Caco-2 (cell line): ENCODE results near the gene IMPDH1. TPM values are rescaled to one million over a fixed set of nuclear protein-coding genes. Genes with fewer than 3 reads are reported as not detected.
"Not testable (repeated sequence)": the region's sequence is repeated elsewhere in the genome, so short reads cannot be mapped to it uniquely, and the experiment has no call there.

Source experiments
- BruUV-seq: library from RNA; stranded (reverse); fragments of 400-500 nt; replicated peaks from 2 replicates; lab custom pipeline; 2021; lab: Mats Ljungman, UMichigan
- CTCF ChIA-PET: fragments of 300-600 bp; sonication (Branson Sonifier 250); formaldehyde crosslinking; loops from one replicate; lab custom pipeline; 2022; ENCODE audit warnings: antibody characterized with exemption; lab: Charles Lee
- POLR2A ChIA-PET: fragments of 300-600 bp; sonication (Branson Sonifier 250); formaldehyde crosslinking; loops from one replicate; lab custom pipeline; 2022; ENCODE audit warnings: antibody characterized with exemption; lab: Charles Lee
- DNase-seq, 2 experiments: peaks; one replicate each; pipeline versions ENCODE4 v3.0.0 to v3.0.0-alpha.2; 2020 to 2022
- H3K27me3 ChIP-seq: replicated peaks from 2 replicates; pipeline ENCODE4 v1.6.0; 2011; ENCODE audit warnings: low read length; ENCODE audit not compliant: control insufficient read depth, insufficient read depth
- H3K36me3 ChIP-seq: 2 replicates; pipeline ENCODE4 v1.5.1; 2011; ENCODE audit warnings: low read length; ENCODE audit not compliant: control insufficient read depth, insufficient read depth
- H3K4me1 ChIP-seq: fragments of 250-450 bp; sonication (Bioruptor Pico); 2 replicates; pipeline ENCODE4 v1.5.1; 2020; ENCODE audit warnings: mild to moderate bottlenecking
- H3K4me3 ChIP-seq: 2 replicates; pipeline ENCODE4 v1.5.1; 2011; ENCODE audit warnings: low read depth, mild to moderate bottlenecking, control low read depth, low read length
- H3K9me3 ChIP-seq: fragments of 250-450 bp; sonication (Bioruptor Pico); 2 replicates; pipeline ENCODE4 v1.5.1; 2020; ENCODE audit warnings: mild to moderate bottlenecking, moderate library complexity
- H3K27ac Mint-ChIP-seq: one replicate; pipeline ENCODE4 v1.8.0; 2022; ENCODE audit warnings: mixed read lengths; ENCODE audit not compliant: unreplicated experiment
- H3K27me3 Mint-ChIP-seq: one replicate; pipeline ENCODE4 v1.8.0; 2022; ENCODE audit warnings: mixed read lengths; ENCODE audit not compliant: insufficient read depth, unreplicated experiment
- H3K36me3 Mint-ChIP-seq: one replicate; pipeline ENCODE4 v1.8.0; 2022; ENCODE audit warnings: mild to moderate bottlenecking, mixed read lengths; ENCODE audit not compliant: insufficient read depth, unreplicated experiment
- H3K4me1 Mint-ChIP-seq: one replicate; pipeline ENCODE4 v1.8.0; 2022; ENCODE audit warnings: low read depth, mixed read lengths; ENCODE audit not compliant: unreplicated experiment
- H3K4me3 Mint-ChIP-seq: one replicate; pipeline ENCODE4 v1.8.0; 2022; ENCODE audit warnings: mild to moderate bottlenecking, moderate library complexity, mixed read lengths; ENCODE audit not compliant: unreplicated experiment
- H3K9me3 Mint-ChIP-seq: one replicate; pipeline ENCODE4 v1.8.0; 2022; ENCODE audit warnings: mixed read lengths; ENCODE audit not compliant: unreplicated experiment
- CTCF ChIP-seq, 2 experiments: fragments of 200-600 bp in 1 of 2; IDR thresholded peaks; 1 replicate in 1 of 2; 2 replicates in 1 of 2; pipeline versions ENCODE4 v1.5.1 to v1.8.0; 2011 to 2022; ENCODE audit warnings: antibody characterized with exemption in 1 of 2, control low read depth in 1 of 2, inconsistent platforms in 1 of 2, low read depth in 1 of 2, low read length in 1 of 2, mild to moderate bottlenecking in 1 of 2, moderate library complexity in 1 of 2; ENCODE audit not compliant: insufficient read depth in 1 of 2, severe bottlenecking in 1 of 2, unreplicated experiment in 1 of 2
- intact Hi-C: fragments of 100-400 bp; cut with micrococcal nuclease; formaldehyde crosslinking; loops from one replicate; pipeline ENCODE4 v1.10.0; 2022; ENCODE audit not compliant: unreplicated experiment
- total RNA-seq: library from RNA; stranded (reverse); gene quantifications from 2 replicates; pipeline ENCODE4 v1.2.3, GENCODE V29; 2022

The IMPDH1 gene
- total RNA-seq, 1 experiment from 2014 or later, result 43.5 TPM

GRCh38 chr7:128458956-128459355 lies 49.2 kb upstream of the IMPDH1 start:
- ChIA-PET POLR2A (no interaction called here), CTCF (interaction anchor here (0.6 to 3.9 kb wide), 15 partner anchors 10 to 61 kb away, joined by 3 to 226 read pairs (median 5); partner anchors contain the start of gene IMPDH1)
- H3K36me3 Mint-ChIP-seq, result peaks cover 37% of the 10 kb centered on the region
- no TSS peak for BruUV-seq
- H3K4me1 Mint-ChIP-seq, result peaks cover 24% of the 10 kb centered on the region
- H3K4me3 Mint-ChIP-seq, result peak overlapping the region; percentile 22
- H3K27me3 Mint-ChIP-seq, result no peaks in the 10 kb centered on the region
- no peaks in the 10 kb centered on the region for H3K9me3 Mint-ChIP-seq
- H3K4me3 ChIP-seq, result no peak overlapping the region
- no peaks in the 10 kb centered on the region for H3K27me3 ChIP-seq
- peaks cover 16% of the 10 kb centered on the region for H3K4me1 ChIP-seq
- intact Hi-C loops, result loop anchor here (1.0 kb wide), 2 partner anchors 32 to 61 kb away; no protein-coding TSS in a partner anchor
- no peak overlapping the region for H3K27ac Mint-ChIP-seq
- no peak for DNase-seq
- no peak for TF ChIP-seq CTCF (IDR thresholded peaks at IDR 0.05; ENCODE audit: insufficient read depth in 1 of 2, low read depth in 1 of 2, low read length in 1 of 2, severe bottlenecking in 1 of 2, unreplicated experiment in 1 of 2)
- peaks cover 5% of the 10 kb centered on the region for H3K36me3 ChIP-seq
- no peaks in the 10 kb centered on the region for H3K9me3 ChIP-seq

GRCh38 chr7:128457385-128457784 lies 47.6 kb upstream of the IMPDH1 start:
- H3K36me3 ChIP-seq, H3K27ac Mint-ChIP-seq, H3K27me3 Mint-ChIP-seq, H3K4me3 ChIP-seq, intact Hi-C loops, BruUV-seq, POLR2A ChIA-PET, DNase-seq, CTCF ChIA-PET, H3K27me3 ChIP-seq, H3K9me3 ChIP-seq, H3K9me3 Mint-ChIP-seq: not testable (repeated sequence)
- peaks cover 30% of the 10 kb centered on the region for H3K4me1 Mint-ChIP-seq
- peaks cover 29% of the 10 kb centered on the region for H3K4me1 ChIP-seq
- peaks cover 31% of the 10 kb centered on the region for H3K36me3 Mint-ChIP-seq
- H3K4me3 Mint-ChIP-seq, result peak overlapping the region; percentile 99

- no peak for TF ChIP-seq CTCF (IDR thresholded peaks at IDR 0.05; ENCODE audit: insufficient read depth in 1 of 2, low read depth in 1 of 2, low read length in 1 of 2, severe bottlenecking in 1 of 2, unreplicated experiment in 1 of 2)
- Mint-ChIP-seq H3K36me3 (peaks cover 31% of the 10 kb centered on the region), H3K27ac (peak overlapping the region; percentile 92), H3K4me3 (peak overlapping the region; percentile 99), H3K27me3 (peaks cover 5% of the 10 kb centered on the region), H3K4me1 (peaks cover 32% of the 10 kb centered on the region), H3K9me3 (no peaks in the 10 kb centered on the region)
- TSS peak; percentile 76 for BruUV-seq
- ChIA-PET POLR2A (no interaction called here), CTCF (interaction anchor here (1.6 kb wide), 2 partner anchors 21 to 29 kb away, joined by 9 to 17 read pairs; no protein-coding TSS in a partner anchor)
- H3K36me3 ChIP-seq, result peaks cover 5% of the 10 kb centered on the region
- intact Hi-C loops, result no loop called here
- no peak for DNase-seq
- peaks cover 33% of the 10 kb centered on the region for H3K4me1 ChIP-seq
- no peaks in the 10 kb centered on the region for H3K27me3 ChIP-seq
- H3K4me3 ChIP-seq, result peak overlapping the region; percentile 70
- H3K9me3 ChIP-seq, result no peaks in the 10 kb centered on the region
Measured at GRCh38 chr7:128456255-128456725, 46.5 kb upstream of the IMPDH1 start.
